Measurements from ENCODE around the gene SLFN14.
"Not testable (repeated sequence)": the region's sequence is repeated elsewhere in the genome, so short reads cannot be mapped to it uniquely, and the experiment has no call there.

Gene SLFN14

DNA sequence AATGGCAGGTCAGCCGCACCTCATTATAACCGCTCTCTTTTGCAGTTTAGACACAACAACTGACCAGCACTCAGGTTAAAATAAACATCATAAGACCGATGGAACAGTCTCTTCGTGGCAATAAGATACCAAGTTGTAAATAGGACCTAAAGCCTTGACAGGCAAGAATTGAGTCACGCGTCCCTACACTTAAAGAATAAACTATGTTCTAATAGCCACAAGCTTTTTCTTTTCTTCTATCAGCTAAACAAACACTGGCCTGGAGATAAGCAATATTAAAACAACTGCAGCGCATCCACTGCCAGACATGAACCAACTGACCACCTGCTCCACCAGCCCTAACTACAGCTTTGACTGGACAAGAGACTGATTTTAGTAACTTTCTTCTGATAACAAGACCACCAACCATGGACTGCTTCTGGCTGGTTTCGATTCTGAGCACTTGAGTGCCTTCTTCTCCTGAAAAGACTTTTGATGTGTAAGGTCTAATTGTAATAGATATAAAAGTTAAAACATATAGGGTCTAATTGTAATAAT is 40.6 kb downstream of the SLFN14 start:
- DNase-seq = no peak

DNA sequence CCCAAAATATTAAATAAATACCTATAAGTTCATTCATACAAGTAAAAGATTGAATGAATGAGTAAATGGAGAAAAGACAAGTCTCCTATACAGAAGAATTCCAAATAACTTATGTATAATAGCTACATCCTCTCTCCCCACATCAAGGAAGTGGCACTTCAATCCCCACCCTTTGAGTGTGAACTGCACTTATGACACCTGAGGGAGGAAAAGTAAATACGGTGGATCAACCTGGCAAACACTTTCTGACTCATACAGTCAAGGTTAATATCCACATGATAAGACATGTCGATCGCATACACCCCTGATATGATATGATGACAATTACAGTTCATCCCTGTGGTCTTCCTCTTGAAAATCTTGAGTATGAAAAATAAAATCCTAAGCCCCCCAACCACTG is 41.2 kb downstream of the SLFN14 start:
- no peak for DNase-seq

DNA sequence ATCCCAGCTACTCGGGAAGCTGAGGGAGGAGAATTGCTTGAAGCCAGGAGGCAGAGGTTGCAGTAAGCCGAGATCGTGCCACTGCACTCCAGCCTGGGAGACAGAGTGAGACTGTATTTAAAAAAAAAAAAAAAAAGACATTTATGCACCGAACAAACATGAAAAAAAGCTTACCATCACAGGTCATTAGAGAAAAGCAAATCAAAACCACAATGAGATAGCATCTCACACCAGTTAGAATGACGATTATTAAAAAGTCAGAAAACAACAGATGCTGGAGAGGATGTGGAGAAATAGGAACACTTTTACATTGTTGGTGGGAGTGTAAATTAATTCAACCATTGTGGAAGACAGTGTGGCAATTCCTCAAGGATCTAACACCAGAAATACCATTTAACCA is 42.2 kb downstream of the SLFN14 start:
- DNase-seq = not testable (repeated sequence)

DNA sequence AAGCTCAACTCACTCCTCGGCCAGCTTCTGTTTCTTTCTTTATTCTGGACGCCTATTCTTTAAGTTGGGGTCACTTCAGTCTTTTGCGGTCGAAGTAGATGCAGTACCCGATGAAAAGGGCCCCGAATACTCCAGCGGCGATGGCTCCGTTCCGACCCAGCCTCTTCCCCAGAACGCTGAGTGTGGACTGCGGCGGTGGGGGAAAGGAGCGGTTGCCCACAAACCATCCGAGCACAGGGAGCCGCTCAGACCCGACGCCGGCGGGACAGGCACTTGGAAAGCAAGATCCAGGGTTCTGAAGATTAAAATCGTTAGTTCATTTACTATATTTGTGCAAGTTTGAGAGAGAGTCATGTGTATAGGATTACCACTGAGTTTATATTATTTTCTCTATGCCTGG is 45.6 kb downstream of the SLFN14 start:
- no peak for DNase-seq

DNA sequence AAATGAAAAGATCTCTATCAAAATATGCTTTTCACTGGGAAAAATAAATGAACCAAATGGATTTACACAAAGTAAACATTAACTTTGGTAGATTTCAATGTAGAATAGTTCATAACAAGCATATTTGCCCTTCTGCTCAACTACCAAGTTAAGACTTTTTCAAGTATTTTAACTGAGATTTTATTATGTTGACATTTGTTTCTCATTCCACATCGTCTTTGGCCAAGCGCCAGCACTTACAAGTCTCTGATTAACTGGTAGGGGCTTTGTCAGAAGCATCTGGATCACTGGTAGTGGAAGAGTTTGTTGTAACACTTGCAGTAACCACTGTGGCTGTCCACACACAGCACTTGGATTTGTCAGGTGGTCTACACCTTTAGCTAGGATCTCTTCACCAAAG is 46.1 kb downstream of the SLFN14 start:
- no peak for DNase-seq
